Measurements from ENCODE around the gene TMEM202. TPM values are rescaled to one million over a fixed set of nuclear protein-coding genes. Genes with fewer than 3 reads are reported as not detected.
"Not testable (repeated sequence)": the region's sequence is repeated elsewhere in the genome, so short reads cannot be mapped to it uniquely, and the experiment has no call there.

The TMEM202 gene
- total RNA-seq, 1 experiment from 2014 or later = not detected

DNA sequence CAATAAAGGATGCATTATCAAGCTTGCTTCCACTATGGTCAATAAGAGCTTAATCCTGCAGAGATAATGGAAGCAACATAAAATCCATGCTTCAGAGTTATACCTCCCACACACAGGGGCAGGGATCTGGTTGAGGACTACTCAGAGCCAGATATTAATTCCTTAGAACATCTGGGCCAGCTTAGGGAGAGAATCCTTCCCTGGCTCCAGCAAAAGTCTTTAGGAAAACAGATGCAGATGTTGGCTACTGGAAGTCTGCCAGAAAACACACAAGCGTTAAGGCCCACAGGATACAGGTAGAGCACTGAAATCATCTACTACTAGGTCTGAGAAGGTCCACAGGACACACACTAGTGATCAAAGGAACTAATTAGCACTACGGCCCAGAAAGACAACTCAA, 25.2 kb downstream of the TMEM202 start:
- BruUV-seq (replicated peaks) = no TSS peak
- no peaks in the 10 kb centered on the region for H3K79me2 ChIP-seq (ENCODE audit: low read depth)
- H3K27me3 ChIP-seq (ENCODE audit: insufficient read depth, low read depth) = peaks cover 15% of the 10 kb centered on the region; the same call in 1 of the 2 replicates
- no peak overlapping the region for H3K4me2 ChIP-seq
- H3K9me2 ChIP-seq (ENCODE audit: insufficient read depth) = no peaks in the 10 kb centered on the region
- no peaks in the 10 kb centered on the region for H3F3A ChIP-seq (ENCODE audit: insufficient read depth, low read depth)
- no peak overlapping the region for H3K27ac ChIP-seq
- DNase-seq = no peak
- H4K20me1 ChIP-seq (ENCODE audit: insufficient read depth) = no peaks in the 10 kb centered on the region
- TF ChIP-seq CTCF (conservative IDR thresholded peaks at IDR 0.05) = no peak
- TF ChIP-seq EZH2 (IDR thresholded peaks at IDR 0.05; ENCODE audit: low read depth) = no peak
- CTCF ChIA-PET = no interaction called here
- no peaks in the 10 kb centered on the region for H3K36me3 ChIP-seq (ENCODE audit: low read depth)
- no peak overlapping the region for H3K4me3 ChIP-seq
- H3K9me3 ChIP-seq (ENCODE audit: insufficient read depth, low read depth) = peaks cover 11% of the 10 kb centered on the region; the same call in 1 of the 2 replicates
- no peak overlapping the region for H2AFZ ChIP-seq
- H3K4me1 ChIP-seq (replicated peaks; ENCODE audit: insufficient read depth) = no peaks in the 10 kb centered on the region
- intact Hi-C loops (cut with micrococcal nuclease; ENCODE audit: unreplicated experiment) = no loop called here
- POLR2A ChIA-PET (ENCODE audit: unreplicated experiment) = no interaction called here

DNA sequence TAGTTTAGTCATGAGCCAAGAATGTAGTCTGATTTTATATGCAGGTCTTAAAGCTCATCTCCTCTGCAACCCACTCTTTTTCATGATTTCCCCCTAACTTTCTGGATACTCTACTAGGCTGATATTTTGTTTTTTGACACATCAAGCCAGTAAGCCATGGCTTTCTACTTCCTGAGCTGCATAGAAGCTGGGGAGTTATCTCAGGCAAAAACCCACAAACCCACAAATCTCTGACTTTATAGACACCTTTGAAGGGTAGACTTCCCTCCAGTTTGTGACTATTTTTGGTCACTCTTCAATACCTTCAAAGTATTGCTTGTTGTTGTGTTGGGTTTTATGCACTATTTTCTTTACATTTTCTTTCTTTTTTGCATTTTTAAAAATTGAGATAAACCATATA, 28.6 kb downstream of the TMEM202 start:
- no TSS peak for BruUV-seq (replicated peaks)
- H3K9me3 ChIP-seq (ENCODE audit: insufficient read depth, low read depth) = peaks cover 11% of the 10 kb centered on the region; the same call in 1 of the 2 replicates
- no peaks in the 10 kb centered on the region for H3K36me3 ChIP-seq (ENCODE audit: low read depth)
- TF ChIP-seq CTCF (conservative IDR thresholded peaks at IDR 0.05) (no peak), EZH2 (IDR thresholded peaks at IDR 0.05; ENCODE audit: low read depth) (no peak)
- no peak overlapping the region for H2AFZ ChIP-seq
- no peaks in the 10 kb centered on the region for H3F3A ChIP-seq (ENCODE audit: insufficient read depth, low read depth)
- H3K27me3 ChIP-seq (ENCODE audit: insufficient read depth, low read depth) = peaks cover 19% of the 10 kb centered on the region
- ChIA-PET POLR2A (ENCODE audit: unreplicated experiment) (no interaction called here), CTCF (no interaction called here)
- no peak overlapping the region for H3K27ac ChIP-seq
- H3K9me2 ChIP-seq (ENCODE audit: insufficient read depth) = no peaks in the 10 kb centered on the region
- DNase-seq = no peak
- no peaks in the 10 kb centered on the region for H4K20me1 ChIP-seq (ENCODE audit: insufficient read depth)
- no peaks in the 10 kb centered on the region for H3K4me1 ChIP-seq (replicated peaks; ENCODE audit: insufficient read depth)
- intact Hi-C loops (cut with micrococcal nuclease; ENCODE audit: unreplicated experiment) = no loop called here
- H3K4me2 ChIP-seq = no peak overlapping the region
- no peaks in the 10 kb centered on the region for H3K79me2 ChIP-seq (ENCODE audit: low read depth)
- H3K4me3 ChIP-seq = no peak overlapping the region

GRCh38 chr15:72437650-72438316, 39.7 kb downstream of the TMEM202 start:
- 0 out of 2 replicates have a peak, but pooled peaks cover 13% of the 10 kb centered on the region for H3K27me3 ChIP-seq (ENCODE audit: insufficient read depth, low read depth)
- no peak overlapping the region for H2AFZ ChIP-seq
- H3K4me3 ChIP-seq = no peak overlapping the region
- H3K4me2 ChIP-seq = no peak overlapping the region
- H3K9me3 ChIP-seq (ENCODE audit: insufficient read depth, low read depth) = peaks cover 11% of the 10 kb centered on the region; the same call in 1 of the 2 replicates
- no peaks in the 10 kb centered on the region for H3K36me3 ChIP-seq (ENCODE audit: low read depth)
- ChIA-PET CTCF (no interaction called here), POLR2A (ENCODE audit: unreplicated experiment) (no interaction called here)
- DNase-seq = no peak
- no peaks in the 10 kb centered on the region for H3K9me2 ChIP-seq (ENCODE audit: insufficient read depth)
- no peaks in the 10 kb centered on the region for H3F3A ChIP-seq (ENCODE audit: insufficient read depth, low read depth)
- no TSS peak for BruUV-seq (replicated peaks)
- H3K4me1 ChIP-seq (replicated peaks; ENCODE audit: insufficient read depth) = no peaks in the 10 kb centered on the region
- intact Hi-C loops (cut with micrococcal nuclease; ENCODE audit: unreplicated experiment) = no loop called here
- no peak overlapping the region for H3K27ac ChIP-seq
- no peaks in the 10 kb centered on the region for H3K79me2 ChIP-seq (ENCODE audit: low read depth)
- TF ChIP-seq CTCF (conservative IDR thresholded peaks at IDR 0.05) = no peak
- no peak for TF ChIP-seq EZH2 (IDR thresholded peaks at IDR 0.05; ENCODE audit: low read depth)
- no peaks in the 10 kb centered on the region for H4K20me1 ChIP-seq (ENCODE audit: insufficient read depth)

GRCh38 chr15:72442848-72443247, 44.7 kb downstream of the TMEM202 start:
- H4K20me1 ChIP-seq (ENCODE audit: insufficient read depth); H3K4me1 ChIP-seq (replicated peaks; ENCODE audit: insufficient read depth); H3K9me3 ChIP-seq (ENCODE audit: insufficient read depth, low read depth); H3K79me2 ChIP-seq (ENCODE audit: low read depth); H3K4me2 ChIP-seq; H3K27ac ChIP-seq; intact Hi-C loops (cut with micrococcal nuclease; ENCODE audit: unreplicated experiment); H3K9me2 ChIP-seq (ENCODE audit: insufficient read depth); CTCF ChIA-PET; DNase-seq; BruUV-seq (replicated peaks); H3K27me3 ChIP-seq (ENCODE audit: insufficient read depth, low read depth); H3F3A ChIP-seq (ENCODE audit: insufficient read depth, low read depth); POLR2A ChIA-PET (ENCODE audit: unreplicated experiment); H3K4me3 ChIP-seq; H2AFZ ChIP-seq; H3K36me3 ChIP-seq (ENCODE audit: low read depth): not testable (repeated sequence)
